ENCODE measurements around the gene TEAD3.
"Not testable (repeated sequence)": the region's sequence is repeated elsewhere in the genome, so short reads cannot be mapped to it uniquely, and the experiment has no call there.

The TEAD3 gene

DNA sequence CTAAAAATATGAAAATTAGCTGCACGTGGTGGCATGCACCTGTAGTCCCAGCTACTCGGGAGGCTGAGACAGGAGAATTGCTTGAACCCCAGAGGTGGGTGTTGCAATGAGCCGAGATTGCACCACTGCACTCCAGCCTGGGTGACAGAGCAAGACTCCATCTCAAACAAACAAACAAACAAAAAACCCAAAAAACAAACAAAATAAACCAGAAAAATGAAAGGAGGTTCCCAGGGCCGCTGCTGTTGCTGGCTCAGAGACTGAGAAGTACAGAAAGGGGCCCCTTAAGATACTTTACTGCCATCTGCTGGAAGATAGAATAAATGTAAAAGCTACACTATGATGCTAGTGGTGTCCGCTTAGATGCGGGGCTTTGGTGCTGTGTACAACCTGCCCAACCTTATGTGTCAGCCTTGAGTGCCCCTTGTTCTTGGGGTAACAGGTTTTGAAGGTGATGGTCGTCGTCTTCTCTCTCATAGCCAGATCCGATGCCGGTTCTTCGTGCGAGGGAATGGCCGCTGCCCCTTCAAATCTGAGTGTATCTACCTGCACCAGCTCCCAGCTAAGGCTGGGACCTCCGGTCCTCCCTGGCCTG is 47.5 kb downstream of the TEAD3 start:
- ATAC-seq: peak; percentile 58 to 69

DNA sequence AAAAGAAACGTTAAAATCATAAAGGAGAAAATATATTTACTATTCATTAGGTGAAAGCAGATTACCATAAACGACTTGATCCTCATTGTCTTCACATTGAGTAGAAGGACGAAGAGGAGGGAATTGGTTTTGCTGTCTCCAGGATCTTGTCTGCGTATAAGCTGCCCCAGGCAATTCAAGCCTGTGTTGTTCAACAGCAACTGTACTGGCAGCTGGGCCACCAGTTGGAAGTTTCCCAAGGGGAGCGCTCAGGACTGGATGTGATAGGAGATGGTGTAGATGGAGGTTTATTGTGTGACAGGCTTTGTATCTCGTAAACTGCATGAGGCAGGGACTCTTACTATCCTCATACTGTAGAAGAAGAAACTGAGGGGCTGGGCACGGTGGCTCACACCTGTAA is 48.7 kb downstream of the TEAD3 start:
- no peak for ATAC-seq

DNA sequence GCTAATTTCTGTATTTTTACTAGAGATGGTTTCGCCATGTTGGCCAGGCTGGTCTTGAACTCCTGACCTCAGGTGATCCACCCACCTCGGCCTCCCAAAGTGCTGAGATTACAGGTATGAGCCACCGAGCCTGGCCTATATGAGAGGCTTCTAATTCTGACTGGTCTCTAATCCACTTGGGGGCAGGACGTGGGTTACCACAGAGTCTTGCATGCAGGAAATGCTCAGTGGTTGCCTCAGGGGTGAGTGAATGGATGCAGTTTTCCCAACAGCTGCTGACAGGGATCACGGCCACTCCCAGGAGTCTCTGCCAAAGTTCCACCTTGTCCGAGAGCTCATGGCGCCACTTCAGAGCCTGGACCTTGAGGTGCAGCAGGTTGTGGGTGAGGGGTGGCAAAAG is 51.2 kb downstream of the TEAD3 start:
- no peak for ATAC-seq

DNA sequence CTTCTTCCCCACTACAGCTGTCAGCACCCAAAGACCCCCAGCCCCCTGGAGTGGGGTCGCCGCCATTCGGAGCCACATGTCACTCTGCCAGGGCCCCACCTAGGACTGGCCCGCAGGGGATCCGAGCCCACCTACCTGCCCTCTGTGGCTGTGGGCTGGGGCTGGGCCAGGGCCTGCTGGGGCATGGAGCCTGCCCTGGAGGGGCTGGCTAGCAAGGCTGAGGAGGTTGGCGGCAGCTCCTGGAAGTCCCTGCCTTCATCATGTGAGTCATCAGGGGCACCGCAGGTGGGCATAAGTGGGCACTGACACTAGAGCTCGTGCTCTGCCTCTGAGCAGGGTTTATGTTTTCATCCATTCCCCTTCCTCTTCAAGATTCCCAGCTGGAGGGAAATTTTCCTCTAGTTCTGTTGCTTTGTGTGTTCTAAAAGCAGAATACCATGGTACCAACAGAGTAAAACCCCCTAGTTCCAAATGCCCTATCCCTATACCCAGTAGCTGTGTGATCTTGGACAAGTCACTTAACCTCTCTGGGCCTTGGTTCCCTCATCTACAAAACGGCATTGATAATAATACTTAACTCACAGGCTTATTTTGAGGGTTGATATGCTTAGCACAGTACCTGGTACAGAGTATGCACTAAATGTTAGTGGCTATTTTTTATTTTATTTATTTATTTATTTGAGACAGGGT is 53.4 kb downstream of the TEAD3 start:
- no peak for ATAC-seq

DNA sequence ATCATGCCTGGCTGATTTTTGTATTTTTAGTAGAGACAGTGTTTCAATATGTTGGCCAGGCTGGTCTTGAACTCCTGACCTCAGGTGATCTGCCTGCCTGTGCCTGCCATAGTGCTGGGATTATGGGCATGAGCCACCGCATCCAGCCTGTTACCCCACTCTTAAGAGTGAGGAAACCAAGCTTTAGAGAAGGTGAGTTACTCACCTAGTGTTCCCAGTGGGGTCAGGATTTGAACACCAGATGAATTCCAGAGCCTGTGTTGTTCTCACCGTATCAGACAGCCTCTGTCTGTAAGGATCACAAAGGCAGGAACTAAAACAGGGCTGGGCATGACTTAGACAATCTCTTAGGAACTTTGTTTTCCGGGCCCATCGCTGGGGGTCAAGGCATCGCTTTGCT is 54.2 kb downstream of the TEAD3 start:
- no peak for ATAC-seq

DNA sequence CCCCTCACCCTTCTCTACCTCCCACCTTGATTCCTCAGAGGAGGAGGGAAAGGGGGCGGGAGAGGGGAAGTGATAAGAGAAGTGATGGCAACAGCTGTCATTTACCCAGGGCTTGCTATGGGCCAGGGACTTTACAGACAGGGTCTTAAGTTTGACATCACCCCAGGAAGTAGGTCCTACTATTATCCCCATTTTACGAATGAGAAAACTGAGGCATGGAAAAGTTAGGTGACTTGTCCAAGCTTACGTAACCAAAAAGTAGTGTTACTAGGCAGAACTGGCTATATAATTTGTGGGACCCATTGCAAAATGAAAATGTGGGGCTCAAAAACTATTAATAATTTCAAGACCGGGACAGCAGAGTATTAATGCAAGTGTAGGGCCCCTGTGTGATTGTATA is 55.2 kb downstream of the TEAD3 start:
- no peak for ATAC-seq

DNA sequence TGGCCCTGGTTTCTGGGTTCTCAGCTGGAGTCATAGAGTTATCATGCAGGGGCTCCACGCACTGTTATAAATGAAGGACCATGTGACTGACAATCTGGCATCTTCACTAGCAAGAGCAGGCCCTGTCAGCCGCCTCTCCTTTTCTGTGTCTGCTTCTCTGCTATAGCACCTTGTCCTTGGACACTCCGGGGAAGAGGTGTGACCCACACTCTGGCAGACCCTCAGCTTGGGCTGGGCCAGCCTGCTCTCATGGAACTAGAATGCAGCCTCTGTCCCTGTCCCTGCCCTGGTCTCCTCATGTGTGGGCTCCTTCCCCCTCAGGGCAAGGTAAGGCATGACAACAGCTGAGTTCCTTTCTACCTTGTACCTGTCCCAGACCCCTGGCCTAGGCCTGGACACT is 55.7 kb downstream of the TEAD3 start:
- no peak for ATAC-seq

DNA sequence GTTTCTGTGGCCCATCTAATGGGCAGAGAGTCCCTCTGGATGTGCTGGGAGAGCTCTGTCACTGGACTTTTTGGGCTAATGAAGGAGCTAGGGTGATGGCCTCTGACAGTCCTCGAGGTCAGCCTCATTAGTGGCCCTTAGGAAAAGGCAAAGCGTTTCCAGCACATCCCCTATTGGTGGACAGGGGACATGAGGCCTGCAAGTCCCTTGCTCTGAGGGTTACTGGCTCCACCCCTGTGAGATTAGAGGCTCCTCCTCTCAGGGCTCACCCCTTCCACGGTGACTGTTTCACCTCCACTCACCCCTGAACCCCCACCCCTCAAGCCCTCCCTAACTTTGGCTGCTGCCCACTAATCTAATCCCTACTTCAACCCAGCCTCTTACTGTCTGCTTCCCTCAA is 57.6 kb downstream of the TEAD3 start:
- ATAC-seq: no peak

DNA sequence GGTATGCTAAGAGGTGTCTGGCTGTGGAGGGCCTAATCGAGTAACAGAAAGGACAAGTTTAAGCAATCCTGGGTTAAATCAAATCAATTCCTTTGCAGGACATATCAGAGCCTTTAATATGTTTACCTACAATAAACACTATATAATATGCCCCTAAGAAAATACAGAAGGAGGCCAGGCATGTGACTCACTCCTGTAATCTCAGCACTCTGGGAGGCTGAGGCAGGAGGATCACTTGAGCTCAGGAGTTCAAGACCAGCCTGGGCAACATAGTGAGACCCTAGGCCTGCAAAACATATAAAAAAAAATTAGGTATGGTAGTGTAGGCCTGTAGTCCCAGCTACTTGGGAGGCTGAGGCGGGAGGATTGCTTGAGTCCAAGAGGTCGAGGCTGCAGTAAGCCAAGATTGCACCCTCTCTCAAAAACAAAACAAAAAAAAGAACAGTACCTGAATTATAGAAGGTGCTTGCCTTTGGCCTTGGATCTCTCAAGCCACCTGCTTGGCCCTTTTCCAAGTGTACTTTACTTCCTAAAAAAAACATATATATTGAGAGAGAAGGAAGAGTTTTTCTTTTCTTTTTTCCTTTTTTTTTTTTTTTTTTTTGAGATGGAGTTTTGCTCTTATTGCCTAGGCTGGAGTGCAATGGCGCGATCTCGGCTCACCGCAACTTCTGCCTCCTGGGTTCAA is 58.4 kb downstream of the TEAD3 start:
- not testable (repeated sequence) for ATAC-seq

DNA sequence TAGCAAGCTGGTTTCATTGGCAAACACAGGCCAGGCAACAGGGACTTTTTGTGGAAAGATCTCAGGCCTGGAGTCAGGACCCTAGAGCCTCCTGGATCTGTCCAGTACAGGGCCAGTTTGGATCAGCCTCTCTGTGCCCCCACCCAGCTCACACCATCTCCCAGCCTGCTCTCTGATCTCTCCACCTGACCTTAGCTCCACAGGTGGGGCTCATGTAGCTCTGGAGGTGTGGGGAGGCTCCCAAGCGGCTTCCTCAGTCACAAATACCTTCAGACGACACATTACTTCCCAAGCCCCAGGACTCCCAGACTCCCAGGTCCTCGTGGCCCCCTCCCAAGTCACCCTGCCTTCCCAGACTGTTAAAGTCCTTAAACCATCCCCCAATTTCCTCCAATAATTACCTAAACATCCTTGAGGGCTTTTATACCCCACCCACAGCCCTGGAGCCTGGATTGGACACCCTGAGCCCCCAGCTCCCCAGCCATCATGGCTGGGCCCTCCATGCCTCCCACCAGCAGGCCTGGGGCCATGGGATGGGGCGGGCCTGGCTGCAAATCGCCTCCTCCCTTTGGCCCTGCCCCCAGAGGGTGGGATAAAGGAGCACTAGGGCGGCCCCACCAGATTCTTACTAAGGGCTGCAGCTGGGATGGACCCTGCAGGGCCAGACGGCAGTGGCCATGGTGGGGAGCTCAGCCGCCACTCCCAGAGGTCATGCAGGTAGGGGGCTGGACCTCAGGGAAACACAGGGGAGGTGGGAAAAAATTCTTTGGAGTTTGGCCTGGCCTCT is 60.6 kb downstream of the TEAD3 start:
- ATAC-seq: no peak

DNA sequence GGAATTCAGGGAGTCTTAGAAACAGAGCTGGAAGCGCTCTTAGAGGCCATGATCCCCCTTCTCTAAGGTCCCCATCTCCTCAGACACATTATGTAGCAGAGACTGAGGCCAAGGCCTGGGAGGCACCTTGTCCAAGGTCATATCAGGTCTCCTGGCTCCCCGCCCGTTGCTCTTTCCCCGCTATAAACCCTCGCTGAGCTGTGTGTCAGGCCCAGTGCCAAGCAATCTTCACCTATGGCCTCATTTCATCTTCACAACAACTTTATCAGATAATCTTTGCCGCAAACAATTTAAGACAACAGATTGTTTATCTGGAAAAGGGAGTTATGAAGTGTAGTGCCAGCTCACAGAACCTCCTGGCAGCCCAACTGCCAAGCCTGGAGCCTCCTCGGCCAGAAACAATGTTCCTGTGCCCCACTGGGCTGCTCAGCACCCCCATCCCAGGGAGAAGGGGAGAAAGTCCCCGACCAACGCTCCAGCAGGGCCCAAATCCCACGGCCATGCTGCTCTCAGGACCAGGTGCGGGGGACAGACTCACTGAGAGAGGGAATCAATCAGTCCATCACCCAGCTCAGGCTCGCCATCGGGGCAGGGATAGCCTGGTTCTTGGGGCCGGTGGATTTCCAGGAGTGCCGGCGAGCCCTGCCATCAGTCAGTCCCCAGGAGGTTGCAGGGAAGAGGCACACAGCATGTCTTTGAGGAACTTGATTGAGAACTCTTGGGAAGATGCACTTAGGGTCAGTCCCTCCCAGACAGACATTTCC is 61.6 kb downstream of the TEAD3 start:
- ATAC-seq: no peak

DNA sequence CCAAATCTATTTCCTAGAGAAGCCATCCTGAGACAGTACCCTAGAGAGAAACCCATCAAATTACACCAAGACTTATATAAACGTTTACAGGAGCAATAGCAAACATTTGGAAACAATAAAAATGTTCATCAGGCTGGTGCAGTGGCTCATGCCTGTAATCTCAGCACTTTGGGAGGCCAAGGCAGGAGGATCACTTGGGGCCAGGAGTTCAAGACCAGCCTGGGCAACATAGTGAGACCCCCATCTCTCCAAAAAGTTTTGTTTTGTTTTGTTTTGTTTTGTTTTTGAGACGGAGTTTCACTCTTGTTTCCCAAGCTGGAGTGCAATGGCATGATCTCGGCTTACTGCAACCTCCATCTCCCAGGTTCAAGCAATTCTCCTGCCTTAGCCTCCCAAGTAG is 64.2 kb downstream of the TEAD3 start:
- ATAC-seq: not testable (repeated sequence)

DNA sequence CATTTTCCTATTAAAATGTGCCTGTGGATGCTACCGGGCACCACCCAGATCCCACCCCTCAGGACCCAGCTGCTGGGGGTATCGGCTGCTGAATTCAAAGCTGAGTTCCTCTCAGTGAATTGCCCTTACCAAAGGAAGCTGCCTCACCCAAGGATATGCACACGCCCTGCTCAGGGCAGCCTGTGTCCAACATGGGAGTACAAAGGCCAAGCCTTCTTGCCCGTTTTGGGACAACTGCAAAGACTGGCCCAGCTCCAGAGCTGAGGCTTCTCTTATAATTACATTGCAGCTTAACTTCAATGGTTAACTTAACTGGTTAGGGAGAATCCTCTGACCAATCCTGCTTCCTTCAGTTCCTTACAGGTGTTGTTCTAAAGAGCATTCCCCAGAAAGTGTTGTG is 64.6 kb downstream of the TEAD3 start:
- no peak for ATAC-seq

DNA sequence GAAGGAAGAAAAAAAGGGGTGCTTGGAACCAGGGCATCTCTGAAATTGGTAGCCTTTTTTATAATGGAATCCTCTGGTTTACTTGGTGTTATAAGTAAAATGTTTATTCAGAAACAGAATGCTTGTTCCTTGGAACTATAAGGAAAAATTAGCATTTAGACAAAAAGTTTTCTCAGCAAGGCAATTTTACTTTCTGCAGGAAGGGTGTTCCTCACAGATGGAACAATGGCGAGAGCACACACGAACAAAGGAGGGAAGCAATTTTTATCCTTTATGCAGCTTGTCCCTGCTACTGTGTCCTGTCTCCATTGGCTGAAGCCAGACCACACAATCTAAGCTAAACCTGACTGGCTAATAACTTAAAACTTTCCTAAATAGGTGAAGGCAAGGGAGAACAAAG is 67.4 kb downstream of the TEAD3 start:
- ATAC-seq: no peak

DNA sequence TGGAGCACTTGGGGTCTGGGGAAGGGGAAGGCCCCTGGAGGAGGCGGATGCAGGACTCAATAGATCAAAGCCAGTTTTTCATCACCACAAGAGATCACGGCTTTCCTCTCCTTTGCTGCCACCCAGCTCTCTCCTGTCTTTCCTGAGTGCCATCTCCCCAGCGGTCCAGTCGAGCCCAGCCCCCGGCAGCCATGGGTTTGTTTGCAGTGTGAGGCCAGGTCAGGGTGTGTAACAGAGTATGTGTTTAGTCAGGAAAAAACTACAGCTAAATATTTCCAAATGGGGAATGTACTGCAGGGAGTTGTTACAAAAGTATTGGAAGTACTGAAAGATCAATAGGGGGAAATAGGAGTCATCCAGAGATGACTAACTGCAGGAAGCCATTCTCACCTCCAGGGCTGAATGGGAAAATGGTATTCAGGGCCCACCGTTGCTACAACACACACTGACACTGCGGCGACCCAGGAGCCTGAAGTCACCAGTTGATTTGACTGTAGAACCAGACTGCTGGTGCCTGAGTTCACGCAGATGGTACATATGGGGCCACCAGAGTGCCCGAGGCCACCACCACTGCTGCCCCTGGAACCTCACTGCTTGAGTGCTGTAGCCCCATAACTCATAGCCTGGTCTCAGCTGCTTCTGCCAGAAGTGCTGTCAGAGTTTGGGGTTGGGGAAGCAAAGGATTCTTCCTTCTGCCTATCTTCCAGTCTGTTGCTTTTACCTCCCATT is 68.3 kb downstream of the TEAD3 start:
- ATAC-seq: no peak

DNA sequence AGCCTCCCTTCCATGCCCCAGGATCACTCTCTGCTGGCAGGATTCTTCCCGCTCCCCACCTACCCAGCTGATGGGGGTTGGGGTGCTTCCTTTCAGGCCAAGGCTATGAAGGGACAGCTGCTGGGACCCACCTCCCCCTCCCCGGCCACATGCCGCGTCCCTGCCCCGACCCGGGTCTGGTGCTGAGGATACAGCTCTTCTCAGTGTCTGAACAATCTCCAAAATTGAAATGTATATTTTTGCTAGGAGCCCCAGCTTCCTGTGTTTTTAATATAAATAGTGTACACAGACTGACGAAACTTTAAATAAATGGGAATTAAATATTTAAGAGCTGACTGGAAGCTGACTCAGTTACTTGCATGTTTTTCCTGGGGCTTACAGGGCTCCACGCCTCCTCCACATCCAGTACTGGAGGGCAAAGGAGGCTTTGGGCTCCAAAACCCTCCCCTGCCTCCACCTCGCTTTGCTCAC is 69.0 kb downstream of the TEAD3 start:
- no peak for ATAC-seq

DNA sequence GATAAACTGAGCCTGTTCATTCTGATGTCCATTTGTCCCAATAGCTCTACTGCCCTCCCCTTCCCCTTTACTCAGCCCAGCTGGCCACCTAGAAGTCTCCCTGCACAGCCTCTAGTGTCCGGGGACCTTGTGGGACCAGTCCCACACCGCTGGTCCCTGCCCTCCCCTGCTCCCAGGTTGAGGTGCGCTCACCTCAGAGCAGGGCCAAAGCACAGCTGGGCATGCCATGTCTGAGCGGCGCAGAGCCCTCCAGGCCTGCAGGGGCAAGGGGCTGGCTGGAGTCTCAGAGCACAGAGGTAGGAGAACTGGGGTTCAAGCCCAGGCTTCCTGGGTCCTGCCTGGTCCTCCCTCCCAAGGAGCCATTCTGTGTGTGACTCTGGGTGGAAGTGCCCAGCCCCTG is 69.4 kb downstream of the TEAD3 start:
- no peak for ATAC-seq

DNA sequence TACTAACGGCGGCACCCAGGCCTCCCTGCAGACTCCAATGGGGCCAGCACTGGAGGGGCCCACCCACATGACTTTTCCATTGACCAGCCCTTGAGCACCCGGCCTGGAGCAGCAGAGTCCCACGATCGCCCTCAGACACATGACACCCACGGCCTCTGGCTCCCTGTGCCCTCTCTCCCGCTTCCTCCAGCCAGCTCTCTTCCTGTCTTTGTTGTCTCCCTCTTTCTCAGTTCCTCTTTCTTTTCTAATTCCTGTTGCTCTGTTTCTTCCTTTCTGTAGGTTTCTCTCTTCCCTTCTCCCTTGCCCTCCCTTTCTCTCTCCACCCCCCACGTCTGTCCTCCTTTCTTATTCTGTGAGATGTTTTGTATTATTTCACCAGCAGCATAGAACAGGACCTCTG is 70.8 kb downstream of the TEAD3 start:
- no peak for ATAC-seq

DNA sequence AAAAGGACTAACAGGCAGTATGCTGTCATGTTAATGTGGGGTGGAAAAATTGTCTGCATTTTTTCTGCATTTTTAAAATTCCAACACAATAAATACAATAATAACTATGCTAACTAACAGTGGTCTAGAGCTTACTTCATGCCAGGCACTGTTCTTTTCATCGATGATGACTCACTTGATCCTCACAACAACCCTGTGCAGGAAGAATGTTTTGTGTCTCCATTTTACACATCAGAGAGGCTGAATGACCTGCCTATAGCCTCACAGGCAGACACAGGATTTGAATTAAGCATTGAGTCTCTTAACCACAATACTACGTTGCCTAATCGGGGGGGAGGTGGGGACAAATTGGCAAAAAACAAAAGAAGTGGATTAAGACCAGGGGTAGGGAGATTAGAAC is 71.6 kb downstream of the TEAD3 start:
- no peak for ATAC-seq

Measured in activated CD4-positive, CD25-positive, alpha-beta regulatory T cell treated with anti-CD3 and anti-CD28 coated beads, Interleukin-2, amount 50 U/mL, for 24 hours (primary cell).